CD4-positive, alpha-beta T cell treated with Interleukin-1 beta for 1 hour (primary cell): ENCODE data around the gene ALK.
A peak's percentile ranks its signal among the peaks of the same experiment; 100 is the strongest.

Experiments used
- DNase-seq, 2 donors: peaks; one replicate each; pipeline ENCODE4 v3.0.0-alpha.2; 2020 to 2022

The ALK gene

GRCh38 chr2:29347774-29348461 is 573.5 kb downstream of the ALK start:
- no peak for DNase-seq

GRCh38 chr2:29345236-29345635 is 576.1 kb downstream of the ALK start:
- DNase-seq, result no peak

GRCh38 chr2:29343830-29344229 is 577.6 kb downstream of the ALK start:
- no peak for DNase-seq

- DNase-seq, result no peak
Measured at GRCh38 chr2:29336341-29337241, 584.8 kb downstream of the ALK start.

GRCh38 chr2:29335396-29335795 is 586.0 kb downstream of the ALK start:
- DNase-seq, result no peak

- no peak for DNase-seq
Measured at GRCh38 chr2:29334706-29335105, 586.7 kb downstream of the ALK start.

GRCh38 chr2:29332540-29332939 is 588.8 kb downstream of the ALK start:
- DNase-seq, result no peak

GRCh38 chr2:29329899-29330298 is 591.5 kb downstream of the ALK start:
- no peak for DNase-seq

GRCh38 chr2:29326926-29327325 is 594.5 kb downstream of the ALK start:
- no peak for DNase-seq

- no peak for DNase-seq
Measured at GRCh38 chr2:29325544-29325943, 595.8 kb downstream of the ALK start.

- DNase-seq, result no peak
Measured at GRCh38 chr2:29323961-29324360, 597.4 kb downstream of the ALK start.

GRCh38 chr2:29323301-29323700 is 598.1 kb downstream of the ALK start:
- no peak for DNase-seq

GRCh38 chr2:29322011-29322410 is 599.4 kb downstream of the ALK start:
- DNase-seq, result no peak

GRCh38 chr2:29317801-29318485 is 603.4 kb downstream of the ALK start:
- DNase-seq, result no peak

- peak in 1 of 2 donors; percentile 22 for DNase-seq
Measured at GRCh38 chr2:29317077-29317517, 604.3 kb downstream of the ALK start.

GRCh38 chr2:29314816-29315571 is 606.4 kb downstream of the ALK start:
- DNase-seq, result peak; percentile 47 to 51

- DNase-seq, result no peak
Measured at GRCh38 chr2:29311458-29311857, 609.9 kb downstream of the ALK start.

GRCh38 chr2:29310650-29311348 is 610.6 kb downstream of the ALK start:
- no peak for DNase-seq

GRCh38 chr2:29309090-29310029 is 612.0 kb downstream of the ALK start:
- DNase-seq, result peak; percentile 33 to 59

GRCh38 chr2:29308366-29308765 is 613.0 kb downstream of the ALK start:
- no peak for DNase-seq

- no peak for DNase-seq
Measured at GRCh38 chr2:29307519-29307918, 613.9 kb downstream of the ALK start.
